DND-41 (cell line): ENCODE results near the gene KRTAP13-1.

Experiments used
- ATAC-seq: fragments of 200-7000 bp; cut with Tn5 transposase; 3 replicates; pipeline ENCODE4 v1.9.1; 2021; ENCODE audit warnings: low read depth; ENCODE audit not compliant: insufficient read depth
- DNase-seq: peaks from one replicate; pipeline ENCODE4 v3.0.0-alpha.2; 2020
- H2AFZ ChIP-seq: 2 replicates; pipeline ENCODE4 v1.6.0; 2012; ENCODE audit warnings: low read depth, low read length
- H3K27ac ChIP-seq: 2 replicates; pipeline ENCODE4 v1.5.1; 2012; ENCODE audit warnings: low read length, inconsistent platforms
- H3K27me3 ChIP-seq: fragments of 200-600 bp; sonication (generic); 2 replicates; pipeline ENCODE4 v1.6.0; 2012; ENCODE audit warnings: low read length, mild to moderate bottlenecking, inconsistent platforms; ENCODE audit not compliant: insufficient read depth, poor library complexity
- H3K36me3 ChIP-seq: 2 replicates; pipeline ENCODE4 v1.5.1; 2012; ENCODE audit warnings: low read length, inconsistent platforms; ENCODE audit not compliant: insufficient read depth
- H3K4me1 ChIP-seq: 2 replicates; pipeline ENCODE4 v1.5.1; 2012; ENCODE audit warnings: mild to moderate bottlenecking, low read length; ENCODE audit not compliant: insufficient read depth
- H3K4me2 ChIP-seq: 2 replicates; pipeline ENCODE4 v1.6.0; 2012; ENCODE audit warnings: mild to moderate bottlenecking, moderate library complexity, low read length, inconsistent platforms; ENCODE audit not compliant: insufficient read depth
- H3K4me3 ChIP-seq, 2 experiments: fragments of 200-600 bp in 1 of 2; shearing (Covaris generic) in 1 of 2; 2 replicates each; pipeline ENCODE4 v1.5.1; 2012 to 2016; ENCODE audit warnings: inconsistent platforms in 2 of 2, low read length in 2 of 2, mild to moderate bottlenecking in 2 of 2, low read depth in 1 of 2, moderate library complexity in 1 of 2
- H3K79me2 ChIP-seq: 2 replicates; pipeline ENCODE4 v1.6.0; 2012; ENCODE audit warnings: low read length, inconsistent platforms; ENCODE audit not compliant: insufficient read depth
- H3K9ac ChIP-seq: 2 replicates; pipeline ENCODE4 v1.6.0; 2012; ENCODE audit warnings: low read depth, mild to moderate bottlenecking, inconsistent platforms, low read length, moderate library complexity
- H3K9me3 ChIP-seq: 2 replicates; pipeline ENCODE4 v1.5.1; 2012; ENCODE audit warnings: low read length, moderate library complexity, mild to moderate bottlenecking, inconsistent platforms; ENCODE audit not compliant: insufficient read depth, severe bottlenecking
- H4K20me1 ChIP-seq: 2 replicates; pipeline ENCODE4 v1.6.0; 2012; ENCODE audit warnings: low read length; ENCODE audit not compliant: insufficient read depth
- EZH2 ChIP-seq: IDR thresholded peaks from 3 replicates; pipeline ENCODE4 v1.6.1; 2012; ENCODE audit warnings: borderline replicate concordance, low read depth, mild to moderate bottlenecking, moderate library complexity, low read length, inconsistent platforms; ENCODE audit not compliant: severe bottlenecking
- TF ChIP-seq, protein P1 (sequence below): IDR thresholded peaks from 2 replicates; pipeline ENCODE4 v1.5.1; 2012; ENCODE audit warnings: borderline replicate concordance, low read length, moderate library complexity, mild to moderate bottlenecking; ENCODE audit not compliant: poor library complexity, severe bottlenecking; ENCODE audit errors: extremely low read depth

KRTAP13-1 gene

DNA sequence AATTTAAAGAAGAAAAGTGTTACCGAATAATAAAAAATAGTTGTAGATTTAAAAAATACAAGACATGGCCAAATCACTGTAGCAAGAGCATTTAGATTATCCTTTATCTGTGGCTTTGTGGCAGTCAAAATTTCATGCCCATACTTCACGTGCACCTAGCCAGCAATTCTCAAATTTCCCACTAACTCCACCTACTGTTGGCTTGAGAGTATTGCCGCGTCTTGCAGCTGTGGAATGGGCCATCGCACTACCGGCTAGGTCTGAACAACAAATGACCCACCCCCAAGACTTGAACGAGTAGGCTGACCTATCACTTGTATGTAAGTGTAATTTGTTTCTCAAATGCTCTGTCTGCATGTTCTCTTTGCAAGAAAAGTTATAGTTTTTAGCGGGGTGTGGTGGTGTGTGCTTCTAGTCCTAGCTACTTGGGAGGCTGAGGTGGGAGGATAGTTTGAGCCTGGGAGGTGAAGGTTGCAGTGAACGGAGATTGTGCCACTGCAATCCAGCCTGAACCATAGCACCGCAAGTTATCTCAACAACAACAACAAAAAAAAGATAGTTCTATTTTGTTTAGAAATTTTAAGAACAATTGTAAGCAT, 38.3 kb downstream of the KRTAP13-1 start:
- no peak overlapping the region for H2AFZ ChIP-seq
- no peaks in the 10 kb centered on the region for H3K9me3 ChIP-seq
- H3K9ac ChIP-seq: no peak overlapping the region
- H3K36me3 ChIP-seq: no peaks in the 10 kb centered on the region
- H3K27me3 ChIP-seq: no peaks in the 10 kb centered on the region
- DNase-seq: peak; percentile 35
- no peaks in the 10 kb centered on the region for H3K4me1 ChIP-seq
- H3K27ac ChIP-seq: no peak overlapping the region
- no peak overlapping the region for H3K4me2 ChIP-seq
- ATAC-seq: peak; percentile 81
- TF ChIP-seq EZH2: no peak
- TF ChIP-seq, protein P1, sequence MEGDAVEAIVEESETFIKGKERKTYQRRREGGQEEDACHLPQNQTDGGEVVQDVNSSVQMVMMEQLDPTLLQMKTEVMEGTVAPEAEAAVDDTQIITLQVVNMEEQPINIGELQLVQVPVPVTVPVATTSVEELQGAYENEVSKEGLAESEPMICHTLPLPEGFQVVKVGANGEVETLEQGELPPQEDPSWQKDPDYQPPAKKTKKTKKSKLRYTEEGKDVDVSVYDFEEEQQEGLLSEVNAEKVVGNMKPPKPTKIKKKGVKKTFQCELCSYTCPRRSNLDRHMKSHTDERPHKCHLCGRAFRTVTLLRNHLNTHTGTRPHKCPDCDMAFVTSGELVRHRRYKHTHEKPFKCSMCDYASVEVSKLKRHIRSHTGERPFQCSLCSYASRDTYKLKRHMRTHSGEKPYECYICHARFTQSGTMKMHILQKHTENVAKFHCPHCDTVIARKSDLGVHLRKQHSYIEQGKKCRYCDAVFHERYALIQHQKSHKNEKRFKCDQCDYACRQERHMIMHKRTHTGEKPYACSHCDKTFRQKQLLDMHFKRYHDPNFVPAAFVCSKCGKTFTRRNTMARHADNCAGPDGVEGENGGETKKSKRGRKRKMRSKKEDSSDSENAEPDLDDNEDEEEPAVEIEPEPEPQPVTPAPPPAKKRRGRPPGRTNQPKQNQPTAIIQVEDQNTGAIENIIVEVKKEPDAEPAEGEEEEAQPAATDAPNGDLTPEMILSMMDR: peak; percentile 80
- no peaks in the 10 kb centered on the region for H3K79me2 ChIP-seq
- no peaks in the 10 kb centered on the region for H4K20me1 ChIP-seq
- no peak overlapping the region for H3K4me3 ChIP-seq

DNA sequence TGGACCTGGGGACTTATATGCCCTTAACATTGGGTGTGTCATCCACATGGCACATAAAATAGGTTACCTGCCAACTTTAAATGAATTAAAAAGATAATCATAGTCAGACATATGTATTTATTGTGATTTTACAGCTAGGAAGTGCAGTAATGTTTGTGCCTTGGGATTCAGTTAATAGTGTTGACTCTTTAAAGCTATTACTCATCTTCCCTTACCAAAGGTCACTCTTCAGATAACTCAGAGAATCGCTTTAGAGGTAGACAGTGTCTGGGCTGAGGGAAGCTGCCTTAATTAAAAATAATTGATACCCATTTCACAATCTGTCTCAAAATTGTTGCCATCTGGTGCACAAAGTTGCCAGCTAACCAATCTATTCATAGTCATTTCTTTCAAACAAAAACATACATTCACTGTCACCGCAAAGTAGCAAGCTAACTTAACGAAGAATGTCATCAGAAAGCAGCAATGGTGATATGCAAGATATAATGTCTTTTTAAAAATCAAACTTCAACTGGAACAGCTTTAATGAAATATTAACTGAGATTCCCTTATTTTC, 41.3 kb downstream of the KRTAP13-1 start:
- Histone ChIP-seq H3K9ac (no peak overlapping the region), H3K4me1 (no peaks in the 10 kb centered on the region), H3K27ac (no peak overlapping the region), H4K20me1 (no peaks in the 10 kb centered on the region), H3K27me3 (no peaks in the 10 kb centered on the region), H3K4me2 (no peak overlapping the region), H3K36me3 (no peaks in the 10 kb centered on the region), H2AFZ (no peak overlapping the region), H3K4me3 (no peak overlapping the region), H3K79me2 (no peaks in the 10 kb centered on the region), H3K9me3 (no peaks in the 10 kb centered on the region)
- ATAC-seq (no peak), DNase-seq (no peak)
- TF ChIP-seq, protein P1: no peak
- no peak for TF ChIP-seq EZH2

DNA sequence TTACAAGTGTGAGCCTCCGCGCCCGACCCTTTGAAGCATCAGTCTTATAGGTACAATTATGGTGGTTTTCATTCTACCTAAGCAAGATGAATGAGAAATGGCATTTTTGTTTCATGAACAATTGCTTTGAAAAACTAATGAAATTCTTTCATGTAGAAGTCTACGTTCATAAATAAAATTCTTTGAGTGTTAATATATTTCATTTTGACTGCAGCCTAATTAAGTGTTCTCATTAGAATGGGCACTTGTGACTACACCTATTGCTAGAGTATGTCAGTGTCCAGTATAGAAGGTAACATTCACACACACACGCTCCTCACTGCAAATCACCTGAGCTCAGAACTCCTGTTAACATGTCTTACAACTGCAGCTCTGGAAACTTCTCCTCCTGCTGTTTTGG, 44.1 kb downstream of the KRTAP13-1 start, which contains the start of gene KRTAP15-1:
Gene KRTAP15-1 (plus strand): TSS at position 301 of the 400 bp plus-strand sequence. CDS start 53 bp downstream, at position 354.
- no peaks in the 10 kb centered on the region for H3K4me1 ChIP-seq
- no peaks in the 10 kb centered on the region for H3K79me2 ChIP-seq
- no peaks in the 10 kb centered on the region for H3K27me3 ChIP-seq
- no peaks in the 10 kb centered on the region for H4K20me1 ChIP-seq
- no peak within 1 kb of the TSS for H3K4me3 ChIP-seq
- no peak within 1 kb of the TSS for H2AFZ ChIP-seq
- TF ChIP-seq EZH2: no peak
- TF ChIP-seq, protein P1: no peak
- no peak within 1 kb of the TSS for H3K4me2 ChIP-seq
- H3K9ac ChIP-seq: no peak within 1 kb of the TSS
- no peak for ATAC-seq
- no peak within 1 kb of the TSS for H3K27ac ChIP-seq
- no peaks in the 10 kb centered on the region for H3K9me3 ChIP-seq
- no peak for DNase-seq
- no peaks in the 10 kb centered on the region for H3K36me3 ChIP-seq
